ENCODE measurements around the gene CMIP. TPM values are rescaled to one million over a fixed set of nuclear protein-coding genes. Genes with fewer than 3 reads are reported as not detected.

The CMIP gene
- total RNA-seq, 1 experiment from 2014 or later: 53.6 TPM

DNA sequence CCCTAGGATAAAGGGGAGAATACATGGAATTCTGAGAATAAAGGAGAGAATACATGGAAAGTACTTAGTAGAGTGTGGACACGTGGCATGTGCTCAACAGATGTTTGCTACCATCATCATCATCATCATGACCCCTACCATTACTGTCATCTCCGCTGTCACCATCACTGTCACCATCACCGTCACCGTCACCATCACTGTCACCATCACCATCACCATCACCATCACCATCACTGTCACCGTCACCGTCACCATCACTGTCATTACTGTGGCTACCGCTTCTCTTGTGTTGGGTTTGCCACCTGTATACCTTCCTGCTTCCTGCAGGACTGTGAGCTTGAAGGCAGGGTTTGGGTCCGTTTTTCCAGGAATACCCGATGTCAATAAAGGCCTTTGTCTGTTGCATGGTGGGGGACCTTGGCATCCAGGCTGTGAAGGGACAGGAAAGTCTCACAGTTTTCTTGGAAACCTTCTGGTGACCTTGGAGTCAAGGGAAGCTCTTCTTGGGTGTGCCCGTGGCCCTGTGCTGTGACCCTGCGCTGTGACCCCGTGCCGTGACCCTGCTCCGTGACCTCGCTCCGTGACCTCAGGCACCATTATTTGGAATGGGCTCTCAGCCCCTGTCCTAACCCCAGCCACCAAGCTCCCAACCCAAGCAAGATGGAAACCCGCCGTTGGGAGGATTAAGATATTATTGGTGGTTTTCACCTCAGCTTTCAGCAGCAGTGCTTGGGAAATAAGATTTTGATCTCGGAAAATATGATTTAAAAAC, 14.4 kb downstream of the CMIP start:
- no peak for DNase-seq (ENCODE audit: unreplicated experiment)
- no peak overlapping the region for H3K27ac Mint-ChIP-seq (ENCODE audit: low read depth, unreplicated experiment)
- TF ChIP-seq, protein P1, sequence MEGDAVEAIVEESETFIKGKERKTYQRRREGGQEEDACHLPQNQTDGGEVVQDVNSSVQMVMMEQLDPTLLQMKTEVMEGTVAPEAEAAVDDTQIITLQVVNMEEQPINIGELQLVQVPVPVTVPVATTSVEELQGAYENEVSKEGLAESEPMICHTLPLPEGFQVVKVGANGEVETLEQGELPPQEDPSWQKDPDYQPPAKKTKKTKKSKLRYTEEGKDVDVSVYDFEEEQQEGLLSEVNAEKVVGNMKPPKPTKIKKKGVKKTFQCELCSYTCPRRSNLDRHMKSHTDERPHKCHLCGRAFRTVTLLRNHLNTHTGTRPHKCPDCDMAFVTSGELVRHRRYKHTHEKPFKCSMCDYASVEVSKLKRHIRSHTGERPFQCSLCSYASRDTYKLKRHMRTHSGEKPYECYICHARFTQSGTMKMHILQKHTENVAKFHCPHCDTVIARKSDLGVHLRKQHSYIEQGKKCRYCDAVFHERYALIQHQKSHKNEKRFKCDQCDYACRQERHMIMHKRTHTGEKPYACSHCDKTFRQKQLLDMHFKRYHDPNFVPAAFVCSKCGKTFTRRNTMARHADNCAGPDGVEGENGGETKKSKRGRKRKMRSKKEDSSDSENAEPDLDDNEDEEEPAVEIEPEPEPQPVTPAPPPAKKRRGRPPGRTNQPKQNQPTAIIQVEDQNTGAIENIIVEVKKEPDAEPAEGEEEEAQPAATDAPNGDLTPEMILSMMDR (IDR thresholded peaks at IDR 0.05; ENCODE audit: unreplicated experiment): no peak
- ChIA-PET CTCF (no interaction called here), POLR2A (interaction anchor here (0.9 to 1.2 kb wide), 2 partner anchors 12 to 13 kb away, joined by 3 read pairs; no protein-coding TSS in a partner anchor)
- BruUV-seq (replicated peaks): no TSS peak
- intact Hi-C loops (cut with micrococcal nuclease): no loop called here
- H3K36me3 Mint-ChIP-seq (ENCODE audit: insufficient read depth, unreplicated experiment): peaks cover 30% of the 10 kb centered on the region
- no peaks in the 10 kb centered on the region for H3K9me3 Mint-ChIP-seq (ENCODE audit: unreplicated experiment)
- no peaks in the 10 kb centered on the region for H3K27me3 Mint-ChIP-seq (ENCODE audit: insufficient read depth, unreplicated experiment)
- H3K4me1 Mint-ChIP-seq (ENCODE audit: insufficient read depth, unreplicated experiment): peaks cover 6% of the 10 kb centered on the region
- H3K4me3 Mint-ChIP-seq (ENCODE audit: unreplicated experiment): no peak overlapping the region

DNA sequence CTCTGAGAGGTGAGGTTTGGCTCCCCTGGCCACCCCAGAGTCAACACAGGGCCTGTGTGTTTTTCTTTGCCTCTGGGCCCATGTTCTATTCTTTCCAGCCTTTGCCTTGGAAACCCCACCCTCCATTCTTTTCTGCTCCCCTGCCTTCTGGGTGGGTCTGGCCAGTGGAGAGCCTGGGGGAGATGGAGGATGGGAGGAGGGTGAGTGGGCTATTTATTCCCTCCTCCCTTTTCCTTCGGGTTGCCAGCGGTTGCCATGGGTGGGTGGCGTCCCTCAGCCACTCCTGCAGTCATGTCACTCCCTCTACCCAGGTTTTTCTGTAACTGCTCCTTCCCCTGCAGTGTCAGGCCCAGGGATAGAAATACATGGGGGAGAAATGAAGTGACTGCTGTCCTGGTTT, 15.5 kb downstream of the CMIP start:
- H3K36me3 Mint-ChIP-seq (ENCODE audit: insufficient read depth, unreplicated experiment): peaks cover 38% of the 10 kb centered on the region
- CTCF ChIA-PET: no interaction called here
- TF ChIP-seq, protein P1 (IDR thresholded peaks at IDR 0.05; ENCODE audit: unreplicated experiment): no peak

DNA sequence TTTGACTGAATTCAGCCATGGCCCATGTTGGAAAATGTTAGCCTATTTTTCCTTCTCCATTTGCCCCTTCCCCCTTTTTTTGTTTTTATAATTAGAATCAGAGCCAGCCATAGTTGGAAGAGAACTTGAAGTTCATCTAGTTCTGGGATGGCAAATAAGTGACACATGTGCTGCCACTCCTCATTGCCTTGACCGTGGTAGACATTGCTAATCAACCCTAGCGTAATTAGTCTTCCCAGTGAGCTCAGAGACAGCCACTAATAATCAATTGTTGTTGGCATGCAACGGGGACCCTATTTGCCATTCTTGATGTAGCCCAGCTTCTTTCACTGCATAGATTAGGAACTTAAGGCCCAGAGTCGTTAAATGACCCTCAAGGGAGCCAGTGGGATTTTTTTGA, 16.6 kb downstream of the CMIP start:
- ChIA-PET CTCF (interaction anchor here (0.5 kb wide), 1 partner anchor 319 kb away, joined by 4 read pairs; no protein-coding TSS in a partner anchor), POLR2A (no interaction called here)
- DNase-seq (ENCODE audit: unreplicated experiment): no peak
- TF ChIP-seq, protein P1 (IDR thresholded peaks at IDR 0.05; ENCODE audit: unreplicated experiment): no peak
- intact Hi-C loops (cut with micrococcal nuclease): no loop called here
- H3K27ac Mint-ChIP-seq (ENCODE audit: low read depth, unreplicated experiment): no peak overlapping the region
- H3K4me3 Mint-ChIP-seq (ENCODE audit: unreplicated experiment): no peak overlapping the region
- no peaks in the 10 kb centered on the region for H3K27me3 Mint-ChIP-seq (ENCODE audit: insufficient read depth, unreplicated experiment)
- no peaks in the 10 kb centered on the region for H3K4me1 Mint-ChIP-seq (ENCODE audit: insufficient read depth, unreplicated experiment)
- BruUV-seq (replicated peaks): no TSS peak
- peaks cover 45% of the 10 kb centered on the region for H3K36me3 Mint-ChIP-seq (ENCODE audit: insufficient read depth, unreplicated experiment)
- H3K9me3 Mint-ChIP-seq (ENCODE audit: unreplicated experiment): no peaks in the 10 kb centered on the region

More for the DNA sequence above, 15.5 kb downstream of the CMIP start:
- Mint-ChIP-seq H3K27ac (ENCODE audit: low read depth, unreplicated experiment) (peak overlapping the region; percentile 14), H3K4me3 (ENCODE audit: unreplicated experiment) (no peak overlapping the region), H3K4me1 (ENCODE audit: insufficient read depth, unreplicated experiment) (no peaks in the 10 kb centered on the region), H3K27me3 (ENCODE audit: insufficient read depth, unreplicated experiment) (no peaks in the 10 kb centered on the region), H3K9me3 (ENCODE audit: unreplicated experiment) (no peaks in the 10 kb centered on the region)
- BruUV-seq (replicated peaks): no TSS peak
- no peak for DNase-seq (ENCODE audit: unreplicated experiment)
- intact Hi-C loops (cut with micrococcal nuclease): no loop called here
- POLR2A ChIA-PET: interaction anchor here (1.2 kb wide), 1 partner anchor 13 kb away, joined by 3 read pairs; no protein-coding TSS in a partner anchor

DNA sequence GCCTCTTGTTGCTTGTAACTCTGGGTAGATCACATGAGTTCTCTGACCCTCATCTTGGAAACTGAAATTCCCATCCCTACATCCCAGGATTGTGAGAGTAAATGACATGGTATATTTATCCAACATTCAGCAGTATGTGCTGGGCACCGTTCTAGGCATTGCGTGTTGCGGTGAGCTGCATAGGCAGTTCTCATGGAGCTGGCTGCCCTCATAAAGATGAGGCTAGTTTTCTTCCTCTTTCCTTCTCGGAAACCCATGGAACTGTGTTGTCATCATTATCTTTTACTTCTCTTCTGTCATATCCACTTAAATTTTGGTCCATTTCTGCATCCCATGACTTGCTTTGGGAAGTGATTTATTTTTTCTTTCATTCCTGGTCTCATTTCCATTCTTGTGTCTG, 17.2 kb downstream of the CMIP start:
- POLR2A ChIA-PET: no interaction called here
- CTCF ChIA-PET: no interaction called here
- DNase-seq (ENCODE audit: unreplicated experiment): no peak
- Mint-ChIP-seq H3K4me1 (ENCODE audit: insufficient read depth, unreplicated experiment) (no peaks in the 10 kb centered on the region), H3K36me3 (ENCODE audit: insufficient read depth, unreplicated experiment) (peaks cover 49% of the 10 kb centered on the region), H3K4me3 (ENCODE audit: unreplicated experiment) (no peak overlapping the region), H3K9me3 (ENCODE audit: unreplicated experiment) (no peaks in the 10 kb centered on the region), H3K27me3 (ENCODE audit: insufficient read depth, unreplicated experiment) (no peaks in the 10 kb centered on the region), H3K27ac (ENCODE audit: low read depth, unreplicated experiment) (no peak overlapping the region)
- no TSS peak for BruUV-seq (replicated peaks)
- intact Hi-C loops (cut with micrococcal nuclease): no loop called here
- TF ChIP-seq, protein P1 (IDR thresholded peaks at IDR 0.05; ENCODE audit: unreplicated experiment): no peak
